ENCODE results near the gene SYT9.

GRCh38 chr11:7279676-7280075 is 28.0 kb downstream of the SYT9 start:
- TF ChIP-seq CREB1 (IDR thresholded peaks at IDR 0.05) = no peak
- no peak for TF ChIP-seq YY1 (IDR thresholded peaks at IDR 0.05; ENCODE audit: low read depth, low read length)
- TF ChIP-seq CTCF (IDR thresholded peaks at IDR 0.05; ENCODE audit: control extremely low read depth in 1 of 3, insufficient read depth in 1 of 3, low read depth in 1 of 3, low read length in 3 of 3) = no peak
- TF ChIP-seq TAF1 (IDR thresholded peaks at IDR 0.05; ENCODE audit: low read depth, low read length) = no peak
- TF ChIP-seq NANOG (IDR thresholded peaks at IDR 0.05; ENCODE audit: insufficient read depth, low read depth, low read length, poor library complexity, severe bottlenecking) = no peak
- no peak for TF ChIP-seq SIN3A (conservative IDR thresholded peaks at IDR 0.05 in 1 of 2, IDR thresholded peaks at IDR 0.05 in 1 of 2; ENCODE audit: low read depth in 1 of 2, low read length in 2 of 2)

All from H1 (cell line).